Trophoblast cell (in vitro differentiated cells and primary cell): Measurements from ENCODE around the gene PIGP.
"Not testable (repeated sequence)": the region's sequence is repeated elsewhere in the genome, so short reads cannot be mapped to it uniquely, and the experiment has no call there.

Experiments
- DNase-seq, 2 donors: peaks; one replicate each; pipeline ENCODE4 v3.0.0-alpha.2; 2016
- H2AFZ ChIP-seq: 2 replicates; pipeline ENCODE4 v1.6.1; 2013; ENCODE audit warnings: low read length, moderate library complexity, mild to moderate bottlenecking; ENCODE audit not compliant: insufficient read depth, poor library complexity
- H2AK5ac ChIP-seq: 2 replicates; pipeline ENCODE4 v1.6.1; 2013; ENCODE audit warnings: mild to moderate bottlenecking, low read length
- H2BK120ac ChIP-seq: 2 replicates; pipeline ENCODE4 v1.6.1; 2013; ENCODE audit warnings: low read length, mild to moderate bottlenecking, moderate library complexity; ENCODE audit not compliant: insufficient read depth, poor library complexity
- H2BK12ac ChIP-seq: 2 replicates; pipeline ENCODE4 v1.6.1; 2013; ENCODE audit warnings: mild to moderate bottlenecking, low read length, moderate library complexity
- H2BK5ac ChIP-seq: 2 replicates; pipeline ENCODE4 v1.6.1; 2013; ENCODE audit warnings: low read length, low read depth, moderate library complexity, mild to moderate bottlenecking; ENCODE audit not compliant: poor library complexity
- H3K14ac ChIP-seq: 2 replicates; pipeline ENCODE4 v1.6.1; 2013; ENCODE audit warnings: mild to moderate bottlenecking, low read length
- H3K18ac ChIP-seq: 2 replicates; pipeline ENCODE4 v1.6.1; 2013; ENCODE audit warnings: mild to moderate bottlenecking, low read length
- H3K23ac ChIP-seq: 2 replicates; pipeline ENCODE4 v1.6.1; 2013; ENCODE audit warnings: low read length
- H3K27ac ChIP-seq: 2 replicates; pipeline ENCODE4 v1.5.1; 2013; ENCODE audit warnings: low read depth, mild to moderate bottlenecking, inconsistent platforms, low read length, moderate library complexity
- H3K27me3 ChIP-seq: 2 replicates; pipeline ENCODE4 v1.6.1; 2013; ENCODE audit warnings: inconsistent platforms, mild to moderate bottlenecking, low read length, moderate library complexity; ENCODE audit not compliant: insufficient read depth
- H3K36me3 ChIP-seq, 2 experiments: 1 replicate in 1 of 2; 2 replicates in 1 of 2; pipeline ENCODE4 v1.6.1; 2013; ENCODE audit warnings: low read length in 2 of 2, mild to moderate bottlenecking in 2 of 2, moderate library complexity in 1 of 2; ENCODE audit not compliant: insufficient read depth in 2 of 2, control insufficient read depth in 1 of 2
- H3K4ac ChIP-seq: 2 replicates; pipeline ENCODE4 v1.6.1; 2013; ENCODE audit warnings: low read depth, mild to moderate bottlenecking, low read length, moderate library complexity
- H3K4me1 ChIP-seq, 2 experiments: 1 replicate in 1 of 2; 2 replicates in 1 of 2; pipeline ENCODE4 v1.6.1; 2013; ENCODE audit warnings: low read length in 2 of 2, mild to moderate bottlenecking in 2 of 2, moderate library complexity in 1 of 2; ENCODE audit not compliant: insufficient read depth in 2 of 2, control insufficient read depth in 1 of 2
- H3K4me2 ChIP-seq: 2 replicates; pipeline ENCODE4 v1.6.1; 2013; ENCODE audit warnings: inconsistent platforms, mild to moderate bottlenecking, low read length, moderate library complexity
- H3K4me3 ChIP-seq: 2 replicates; pipeline ENCODE4 v1.5.1; 2013; ENCODE audit warnings: mild to moderate bottlenecking, low read depth, low read length, inconsistent platforms
- H3K79me1 ChIP-seq: one replicate; pipeline ENCODE4 v1.6.1; 2013; ENCODE audit warnings: low read length
- H3K79me2 ChIP-seq: 2 replicates; pipeline ENCODE4 v1.6.1; 2013; ENCODE audit warnings: low read length, mild to moderate bottlenecking; ENCODE audit not compliant: control insufficient read depth, insufficient read depth, poor library complexity
- H3K9ac ChIP-seq: 2 replicates; pipeline ENCODE4 v1.6.1; 2013; ENCODE audit warnings: mild to moderate bottlenecking, low read length
- H3K9me3 ChIP-seq: 2 replicates; pipeline ENCODE4 v1.6.1; 2013; ENCODE audit warnings: low read depth, mild to moderate bottlenecking, control low read depth, inconsistent platforms, low read length; ENCODE audit not compliant: insufficient read depth
- H4K12ac ChIP-seq: 2 replicates; pipeline ENCODE4 v1.6.1; 2013; ENCODE audit warnings: low read depth, mild to moderate bottlenecking, low read length, moderate library complexity
- H4K8ac ChIP-seq: 2 replicates; pipeline ENCODE4 v1.6.1; 2013; ENCODE audit warnings: low read depth, mild to moderate bottlenecking, low read length, moderate library complexity
- H4K91ac ChIP-seq: one replicate; pipeline ENCODE4 v1.6.1; 2013; ENCODE audit warnings: low read depth, mild to moderate bottlenecking, low read length, moderate library complexity
- WGBS: extraction: QIAGEN DNeasy Blood & Tissue Kit; methylation state at CpG from one replicate; pipeline ENCODE4 v1.1.7; 2013; ENCODE audit warnings: missing lambda C conversion rate; ENCODE audit not compliant: insufficient read length, insufficient coverage; ENCODE audit errors: extremely low coverage; 5-methylcytosine and 5-hydroxymethylcytosine counted together

PIGP gene

DNA sequence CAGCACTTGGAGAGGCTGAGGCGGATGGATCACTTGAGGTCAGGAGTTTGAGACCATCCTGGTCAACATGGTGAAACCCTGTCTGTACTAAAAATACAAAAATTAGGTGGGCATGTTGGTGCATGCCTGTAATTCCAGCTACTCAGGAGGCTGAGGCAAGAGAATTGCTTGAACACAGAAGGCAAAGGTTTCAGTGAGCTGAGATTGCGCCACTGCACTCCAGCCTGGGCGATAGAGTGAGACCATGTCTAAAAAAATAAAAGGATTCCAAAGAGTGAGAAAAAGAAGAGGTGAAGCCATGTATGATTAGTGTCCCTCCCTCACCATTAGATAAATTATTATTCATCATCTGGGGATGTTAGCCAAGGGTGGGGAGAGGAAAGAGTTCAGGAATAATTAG is 29.9 kb upstream of the PIGP start:
- H2AFZ ChIP-seq, H3K27ac ChIP-seq, H4K8ac ChIP-seq, H3K4me2 ChIP-seq, DNase-seq, H3K4ac ChIP-seq, H2BK120ac ChIP-seq, H3K23ac ChIP-seq, H3K79me1 ChIP-seq, H2BK12ac ChIP-seq, H2AK5ac ChIP-seq, H4K12ac ChIP-seq, H2BK5ac ChIP-seq, H3K9ac ChIP-seq, H3K18ac ChIP-seq, H3K9me3 ChIP-seq, H4K91ac ChIP-seq, H3K14ac ChIP-seq, H3K4me1 ChIP-seq, H3K79me2 ChIP-seq, H3K27me3 ChIP-seq, H3K4me3 ChIP-seq: not testable (repeated sequence)
- H3K36me3 ChIP-seq: peaks cover 4 to 18% of the 10 kb centered on the region in 2 experiments
- no CpG with 5 or more reads among the region's 3 CpGs for WGBS

DNA sequence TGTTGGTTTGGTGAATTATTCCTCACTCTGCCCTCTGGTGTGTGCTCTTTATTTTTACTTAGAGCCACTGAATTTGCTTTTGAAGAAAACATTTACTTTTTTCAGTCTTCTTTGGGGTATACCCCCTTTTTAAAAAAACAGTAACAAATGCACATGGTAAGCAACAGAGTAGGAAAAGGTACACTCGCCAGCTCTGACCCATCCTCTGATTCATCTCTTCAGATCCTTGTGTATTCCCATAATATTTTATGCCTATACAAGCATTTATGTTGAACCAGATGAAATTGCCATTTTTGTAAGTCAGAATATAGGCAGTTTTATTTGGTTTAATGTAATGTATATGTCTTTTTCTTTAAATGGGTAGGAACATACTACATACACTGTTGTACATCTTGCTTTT is 28.5 kb upstream of the PIGP start:
- peaks cover 4 to 18% of the 10 kb centered on the region in 2 experiments for H3K36me3 ChIP-seq
- H3K18ac ChIP-seq: no peak overlapping the region
- no peak overlapping the region for H2BK12ac ChIP-seq
- no peak overlapping the region for H3K23ac ChIP-seq
- H2AK5ac ChIP-seq: no peak overlapping the region
- no peaks in the 10 kb centered on the region for H3K79me2 ChIP-seq
- H4K8ac ChIP-seq: no peak overlapping the region
- H3K14ac ChIP-seq: no peak overlapping the region
- H3K4ac ChIP-seq: no peak overlapping the region
- H2AFZ ChIP-seq: no peak overlapping the region
- H4K12ac ChIP-seq: no peak overlapping the region
- no CpG with 5 or more reads among the region's 1 CpG for WGBS
- no peak for DNase-seq
- H3K27me3 ChIP-seq: no peaks in the 10 kb centered on the region
- H3K9me3 ChIP-seq: no peaks in the 10 kb centered on the region
- no peak overlapping the region for H3K9ac ChIP-seq
- H3K79me1 ChIP-seq: no peaks in the 10 kb centered on the region
- H3K27ac ChIP-seq: no peak overlapping the region
- H4K91ac ChIP-seq: no peak overlapping the region
- no peak overlapping the region for H2BK5ac ChIP-seq
- H3K4me3 ChIP-seq: no peak overlapping the region
- no peak overlapping the region for H2BK120ac ChIP-seq
- no peak overlapping the region for H3K4me2 ChIP-seq
- H3K4me1 ChIP-seq: peaks cover 0 to 2% of the 10 kb centered on the region in 2 experiments

DNA sequence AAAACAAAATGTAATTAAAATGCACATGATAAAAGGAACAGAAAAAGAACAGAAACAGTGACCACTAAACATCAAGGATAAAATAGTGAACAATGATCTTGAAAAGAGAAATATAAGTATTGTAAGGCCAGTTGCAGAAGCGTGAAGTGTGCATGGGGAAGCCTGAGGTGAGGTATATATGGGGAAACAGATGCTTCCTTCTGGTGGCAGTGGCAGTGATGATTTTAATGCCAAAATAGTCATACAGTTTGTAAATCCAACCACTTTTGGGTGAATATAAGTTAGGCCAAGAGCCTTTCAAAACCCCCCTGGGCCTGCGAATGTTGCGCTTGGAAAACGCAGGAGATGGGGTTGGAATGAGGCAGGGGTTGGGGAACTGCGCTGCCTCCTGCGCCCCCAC is 27.4 kb upstream of the PIGP start:
- no peak for DNase-seq
- Histone ChIP-seq H3K14ac (no peak overlapping the region), H3K9ac (no peak overlapping the region), H3K4me3 (no peak overlapping the region), H3K4me2 (no peak overlapping the region), H4K12ac (no peak overlapping the region), H2BK12ac (no peak overlapping the region), H2AFZ (no peak overlapping the region), H4K8ac (no peak overlapping the region), H3K23ac (no peak overlapping the region), H2AK5ac (no peak overlapping the region), H4K91ac (no peak overlapping the region), H3K79me1 (no peaks in the 10 kb centered on the region), H3K27ac (no peak overlapping the region), H3K36me3 (peaks cover 4 to 20% of the 10 kb centered on the region in 2 experiments), H3K4me1 (peaks cover 0 to 2% of the 10 kb centered on the region in 2 experiments), H3K18ac (no peak overlapping the region), H2BK120ac (no peak overlapping the region), H3K27me3 (no peaks in the 10 kb centered on the region), H3K9me3 (no peaks in the 10 kb centered on the region), H2BK5ac (no peak overlapping the region), H3K4ac (no peak overlapping the region), H3K79me2 (no peaks in the 10 kb centered on the region)
- no CpG with 5 or more reads among the region's 6 CpGs for WGBS

DNA sequence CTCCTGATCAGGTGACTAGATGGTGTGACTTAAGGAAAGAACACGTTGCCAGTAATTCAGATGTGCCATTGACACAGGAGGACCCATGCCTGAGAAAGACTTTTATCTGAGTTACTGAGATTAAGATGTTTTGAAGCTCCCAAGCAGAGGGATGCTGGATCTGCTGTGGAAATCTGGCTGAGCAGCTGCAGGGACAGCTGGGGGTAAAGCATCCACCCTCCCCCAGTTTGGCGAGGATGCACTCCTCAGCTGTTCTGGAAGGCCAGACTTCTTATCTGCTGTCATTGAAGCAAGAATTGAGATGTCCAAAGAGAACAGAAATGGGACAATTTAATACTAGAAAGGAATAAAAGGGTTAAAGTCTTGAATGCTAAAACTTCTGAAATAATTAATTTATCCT is 25.9 kb upstream of the PIGP start:
- no peak overlapping the region for H3K14ac ChIP-seq
- H3K27ac ChIP-seq: no peak overlapping the region
- DNase-seq: no peak
- no peak overlapping the region for H3K4ac ChIP-seq
- H3K27me3 ChIP-seq: no peaks in the 10 kb centered on the region
- H3K79me1 ChIP-seq: no peaks in the 10 kb centered on the region
- H2BK120ac ChIP-seq: no peak overlapping the region
- no peak overlapping the region for H3K18ac ChIP-seq
- H3K23ac ChIP-seq: no peak overlapping the region
- H3K9ac ChIP-seq: no peak overlapping the region
- no peak overlapping the region for H4K91ac ChIP-seq
- H3K36me3 ChIP-seq: peaks cover 4 to 14% of the 10 kb centered on the region in 2 experiments
- no peak overlapping the region for H2AK5ac ChIP-seq
- H2BK5ac ChIP-seq: no peak overlapping the region
- H4K12ac ChIP-seq: no peak overlapping the region
- H3K4me2 ChIP-seq: no peak overlapping the region
- H4K8ac ChIP-seq: no peak overlapping the region
- WGBS: no CpG with 5 or more reads among the region's 2 CpGs
- no peak overlapping the region for H2BK12ac ChIP-seq
- peaks cover 0 to 2% of the 10 kb centered on the region in 2 experiments for H3K4me1 ChIP-seq
- no peaks in the 10 kb centered on the region for H3K9me3 ChIP-seq
- H3K79me2 ChIP-seq: no peaks in the 10 kb centered on the region
- H2AFZ ChIP-seq: no peak overlapping the region
- no peak overlapping the region for H3K4me3 ChIP-seq
